WTC11 (cell line): ENCODE data around the gene STBD1. TPM values are rescaled to one million over a fixed set of nuclear protein-coding genes. Genes with fewer than 3 reads are reported as not detected.
"Not testable (repeated sequence)": the region's sequence is repeated elsewhere in the genome, so short reads cannot be mapped to it uniquely, and the experiment has no call there.

ENCODE experiments used
- ATAC-seq: fragments of 200-7000 bp; cut with Tn5 transposase; 2 replicates; pipeline ENCODE4 v1.10.0; 2021; ENCODE audit warnings: mild to moderate bottlenecking, moderate library complexity
- CTCF ChIA-PET: fragments of 300-600 bp; sonication (Branson Sonifier 250); formaldehyde crosslinking; loops from one replicate; lab custom pipeline; 2021; ENCODE audit warnings: antibody characterized with exemption; lab: Charles Lee
- POLR2A ChIA-PET: fragments of 350-600 bp; sonication (Branson Sonifier 250); formaldehyde crosslinking; loops from one replicate; lab custom pipeline; 2021; ENCODE audit warnings: antibody characterized with exemption; lab: Charles Lee
- DNase-seq: peaks from one replicate; pipeline ENCODE4 v3.0.0; 2021; ENCODE audit warnings: low spot score
- H3K27ac Mint-ChIP-seq: 2 replicates; pipeline ENCODE4 v1.8.0; 2021; ENCODE audit warnings: mixed read lengths
- H3K27me3 Mint-ChIP-seq: 2 replicates; pipeline ENCODE4 v1.8.0; 2021; ENCODE audit warnings: low read depth, mild to moderate bottlenecking, moderate library complexity, mixed read lengths
- H3K36me3 Mint-ChIP-seq: 2 replicates; pipeline ENCODE4 v1.8.0; 2021; ENCODE audit warnings: mixed read lengths
- H3K4me1 Mint-ChIP-seq: 2 replicates; pipeline ENCODE4 v1.8.0; 2022; ENCODE audit warnings: mixed read lengths
- H3K4me3 Mint-ChIP-seq: 2 replicates; pipeline ENCODE4 v1.8.0; 2021; ENCODE audit warnings: mild to moderate bottlenecking, moderate library complexity, mixed read lengths
- H3K9me3 Mint-ChIP-seq: 2 replicates; pipeline ENCODE4 v1.8.0; 2021; ENCODE audit warnings: mixed read lengths
- ARID4B ChIP-seq: sonication (generic); formaldehyde crosslinking; IDR thresholded peaks from 2 replicates; pipeline ENCODE4 v1.8.0; 2023; ENCODE audit warnings: missing genetic modification reagents, mild to moderate bottlenecking, borderline replicate concordance
- ATF3 ChIP-seq: sonication (generic); formaldehyde crosslinking; conservative IDR thresholded peaks from 2 replicates; pipeline ENCODE4 v1.8.1; 2022; ENCODE audit warnings: mild to moderate bottlenecking, missing genetic modification reagents
- GABPB1 ChIP-seq: sonication (generic); formaldehyde crosslinking; IDR thresholded peaks from 2 replicates; pipeline ENCODE4 v1.8.1; 2023; ENCODE audit warnings: mild to moderate bottlenecking, missing genetic modification reagents
- IRF2 ChIP-seq: sonication (generic); formaldehyde crosslinking; IDR thresholded peaks from 2 replicates; pipeline ENCODE4 v1.8.0; 2022; ENCODE audit warnings: low read depth, missing genetic modification reagents, borderline replicate concordance
- KAT7 ChIP-seq: sonication (generic); formaldehyde crosslinking; IDR thresholded peaks from 2 replicates; pipeline ENCODE4 v1.8.1; 2023; ENCODE audit warnings: missing genetic modification reagents, mild to moderate bottlenecking, borderline replicate concordance
- NFATC4 ChIP-seq: fragments of 250-450 bp; sonication (Bioruptor Pico); IDR thresholded peaks from 2 replicates; pipeline ENCODE4 v1.9.0; 2021; ENCODE audit warnings: mild to moderate bottlenecking
- NFE2L1 ChIP-seq: sonication (generic); formaldehyde crosslinking; IDR thresholded peaks from 2 replicates; pipeline ENCODE4 v1.8.1; 2023; ENCODE audit warnings: missing genetic modification reagents
- NR1H2 ChIP-seq: sonication (generic); formaldehyde crosslinking; IDR thresholded peaks from 2 replicates; pipeline ENCODE4 v1.9.0; 2021; ENCODE audit warnings: mild to moderate bottlenecking, moderate library complexity, missing genetic modification reagents
- TCF7 ChIP-seq: sonication (generic); formaldehyde crosslinking; IDR thresholded peaks from 2 replicates; pipeline ENCODE4 v1.8.0; 2022; ENCODE audit warnings: mild to moderate bottlenecking, low read depth, missing genetic modification reagents, moderate library complexity
- TEAD4 ChIP-seq: sonication (generic); formaldehyde crosslinking; IDR thresholded peaks from 2 replicates; pipeline ENCODE4 v1.8.0; 2022; ENCODE audit warnings: mild to moderate bottlenecking, missing genetic modification reagents
- USF2 ChIP-seq: sonication (generic); formaldehyde crosslinking; IDR thresholded peaks from 2 replicates; pipeline ENCODE4 v1.8.1; 2023; ENCODE audit warnings: mild to moderate bottlenecking, missing genetic modification reagents, moderate library complexity
- ZNF232 ChIP-seq: sonication (generic); formaldehyde crosslinking; IDR thresholded peaks from 2 replicates; pipeline ENCODE4 v1.8.0; 2022; ENCODE audit warnings: mild to moderate bottlenecking, missing genetic modification reagents
- ZNF263 ChIP-seq: sonication (generic); formaldehyde crosslinking; IDR thresholded peaks from 2 replicates; pipeline ENCODE4 v1.8.1; 2022; ENCODE audit warnings: low read depth, mild to moderate bottlenecking, moderate library complexity, missing genetic modification reagents
- ZNF671 ChIP-seq: fragments of 250-450 bp; sonication (Bioruptor Pico); IDR thresholded peaks from 2 replicates; pipeline ENCODE4 v1.8.0; 2021; ENCODE audit warnings: mild to moderate bottlenecking
- total RNA-seq: library from RNA; stranded (reverse); gene quantifications from 3 replicates; pipeline ENCODE4 v1.2.3, GENCODE V29; 2021
- TF ChIP-seq, protein P1 (sequence below): sonication (generic); formaldehyde crosslinking; IDR thresholded peaks from 2 replicates; pipeline ENCODE4 v1.8.1; 2022; ENCODE audit warnings: low read depth, missing genetic modification reagents, borderline replicate concordance
- TF ChIP-seq, protein P2 (sequence below): sonication (generic); formaldehyde crosslinking; IDR thresholded peaks from 2 replicates; pipeline ENCODE4 v1.8.0; 2022; ENCODE audit warnings: mild to moderate bottlenecking, missing genetic modification reagents
- TF ChIP-seq, protein P3 (sequence below): fragments of 250-450 bp; sonication (Bioruptor Pico); conservative IDR thresholded peaks from 2 replicates; pipeline ENCODE4 v1.9.0; 2021; ENCODE audit warnings: mild to moderate bottlenecking
- TF ChIP-seq, protein P4 (sequence below): fragments of 250-450 bp; sonication (Bioruptor Pico); IDR thresholded peaks from 2 replicates; pipeline ENCODE4 v1.8.0; 2021; ENCODE audit warnings: mild to moderate bottlenecking

Gene STBD1
- total RNA-seq, 1 experiment from 2014 or later, result 1.4 TPM

DNA sequence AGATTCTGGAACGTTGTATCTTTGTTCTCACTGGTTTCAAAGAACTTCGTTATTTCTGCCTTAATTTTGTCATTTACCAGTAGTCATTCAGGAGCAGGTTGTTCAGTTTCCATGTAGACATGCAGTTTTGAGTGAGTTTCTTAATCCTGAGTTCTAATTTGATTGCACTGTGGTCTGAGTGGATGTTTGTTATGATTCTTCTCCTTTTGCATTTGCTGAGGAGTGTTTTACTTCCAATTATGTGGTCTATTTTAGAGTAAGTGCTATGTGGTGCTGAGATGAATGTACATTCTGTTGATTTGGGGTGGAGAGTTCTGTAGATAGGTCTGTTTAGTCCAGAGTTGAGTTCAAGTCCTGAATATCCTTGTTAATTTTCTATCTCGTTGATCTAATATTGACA, 18.7 kb upstream of the STBD1 start:
- DNase-seq, POLR2A ChIA-PET, H3K4me3 Mint-ChIP-seq, H3K36me3 Mint-ChIP-seq, CTCF ChIA-PET, H3K4me1 Mint-ChIP-seq, H3K27ac Mint-ChIP-seq, ATAC-seq: not testable (repeated sequence)
- Mint-ChIP-seq H3K27me3 (peaks cover 15% of the 10 kb centered on the region), H3K9me3 (peaks cover 11% of the 10 kb centered on the region)

- ATAC-seq (no peak), DNase-seq (no peak)
- ChIA-PET POLR2A (no interaction called here), CTCF (interaction anchor here (0.8 kb wide), 1 partner anchor 9 kb away, joined by 3 read pairs; no protein-coding TSS in a partner anchor)
- Mint-ChIP-seq H3K9me3 (peaks cover 21% of the 10 kb centered on the region), H3K27ac (no peak overlapping the region), H3K4me1 (peaks cover 5% of the 10 kb centered on the region), H3K36me3 (peaks cover 8% of the 10 kb centered on the region; the same call in 1 of the 2 replicates), H3K27me3 (peaks cover 48% of the 10 kb centered on the region), H3K4me3 (no peak overlapping the region)
- no peak for TF ChIP-seq TCF7 (CRISPR knock-in tag)
- no peak for TF ChIP-seq ATF3
- TF ChIP-seq, protein P1, sequence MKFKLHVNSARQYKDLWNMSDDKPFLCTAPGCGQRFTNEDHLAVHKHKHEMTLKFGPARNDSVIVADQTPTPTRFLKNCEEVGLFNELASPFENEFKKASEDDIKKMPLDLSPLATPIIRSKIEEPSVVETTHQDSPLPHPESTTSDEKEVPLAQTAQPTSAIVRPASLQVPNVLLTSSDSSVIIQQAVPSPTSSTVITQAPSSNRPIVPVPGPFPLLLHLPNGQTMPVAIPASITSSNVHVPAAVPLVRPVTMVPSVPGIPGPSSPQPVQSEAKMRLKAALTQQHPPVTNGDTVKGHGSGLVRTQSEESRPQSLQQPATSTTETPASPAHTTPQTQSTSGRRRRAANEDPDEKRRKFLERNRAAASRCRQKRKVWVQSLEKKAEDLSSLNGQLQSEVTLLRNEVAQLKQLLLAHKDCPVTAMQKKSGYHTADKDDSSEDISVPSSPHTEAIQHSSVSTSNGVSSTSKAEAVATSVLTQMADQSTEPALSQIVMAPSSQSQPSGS (CRISPR knock-in tag), result no peak
- no peak for TF ChIP-seq ZNF263
- no peak for TF ChIP-seq GABPB1 (CRISPR knock-in tag)
- TF ChIP-seq KAT7, result no peak
- no peak for TF ChIP-seq ZNF232
- TF ChIP-seq, protein P2, sequence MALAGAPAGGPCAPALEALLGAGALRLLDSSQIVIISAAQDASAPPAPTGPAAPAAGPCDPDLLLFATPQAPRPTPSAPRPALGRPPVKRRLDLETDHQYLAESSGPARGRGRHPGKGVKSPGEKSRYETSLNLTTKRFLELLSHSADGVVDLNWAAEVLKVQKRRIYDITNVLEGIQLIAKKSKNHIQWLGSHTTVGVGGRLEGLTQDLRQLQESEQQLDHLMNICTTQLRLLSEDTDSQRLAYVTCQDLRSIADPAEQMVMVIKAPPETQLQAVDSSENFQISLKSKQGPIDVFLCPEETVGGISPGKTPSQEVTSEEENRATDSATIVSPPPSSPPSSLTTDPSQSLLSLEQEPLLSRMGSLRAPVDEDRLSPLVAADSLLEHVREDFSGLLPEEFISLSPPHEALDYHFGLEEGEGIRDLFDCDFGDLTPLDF (CRISPR knock-in tag), result no peak
- TF ChIP-seq ARID4B (CRISPR knock-in tag), result no peak
- TF ChIP-seq NFE2L1 (CRISPR knock-in tag), result no peak
- no peak for TF ChIP-seq ZNF671 (CRISPR knock-in tag)
- TF ChIP-seq IRF2 (CRISPR knock-in tag), result no peak
These were observed 13.8 kb upstream of the STBD1 start for GRCh38 chr4:76292730-76293129.

- CTCF ChIA-PET, result interaction anchor here (0.9 to 1.0 kb wide), 2 partner anchors 12 to 85 kb away, joined by 3 to 4 read pairs; no protein-coding TSS in a partner anchor
- Mint-ChIP-seq H3K4me3 (no peak overlapping the region), H3K9me3 (peaks cover 29% of the 10 kb centered on the region), H3K27me3 (peaks cover 47% of the 10 kb centered on the region), H3K36me3 (peaks cover 14% of the 10 kb centered on the region), H3K4me1 (peaks cover 5% of the 10 kb centered on the region), H3K27ac (no peak overlapping the region)
- ATAC-seq (no peak), DNase-seq (no peak)
- POLR2A ChIA-PET, result no interaction called here
- TF ChIP-seq NFATC4 (CRISPR knock-in tag) (no peak), USF2 (CRISPR knock-in tag) (no peak), TEAD4 (no peak), NR1H2 (no peak)
- TF ChIP-seq, protein P3, sequence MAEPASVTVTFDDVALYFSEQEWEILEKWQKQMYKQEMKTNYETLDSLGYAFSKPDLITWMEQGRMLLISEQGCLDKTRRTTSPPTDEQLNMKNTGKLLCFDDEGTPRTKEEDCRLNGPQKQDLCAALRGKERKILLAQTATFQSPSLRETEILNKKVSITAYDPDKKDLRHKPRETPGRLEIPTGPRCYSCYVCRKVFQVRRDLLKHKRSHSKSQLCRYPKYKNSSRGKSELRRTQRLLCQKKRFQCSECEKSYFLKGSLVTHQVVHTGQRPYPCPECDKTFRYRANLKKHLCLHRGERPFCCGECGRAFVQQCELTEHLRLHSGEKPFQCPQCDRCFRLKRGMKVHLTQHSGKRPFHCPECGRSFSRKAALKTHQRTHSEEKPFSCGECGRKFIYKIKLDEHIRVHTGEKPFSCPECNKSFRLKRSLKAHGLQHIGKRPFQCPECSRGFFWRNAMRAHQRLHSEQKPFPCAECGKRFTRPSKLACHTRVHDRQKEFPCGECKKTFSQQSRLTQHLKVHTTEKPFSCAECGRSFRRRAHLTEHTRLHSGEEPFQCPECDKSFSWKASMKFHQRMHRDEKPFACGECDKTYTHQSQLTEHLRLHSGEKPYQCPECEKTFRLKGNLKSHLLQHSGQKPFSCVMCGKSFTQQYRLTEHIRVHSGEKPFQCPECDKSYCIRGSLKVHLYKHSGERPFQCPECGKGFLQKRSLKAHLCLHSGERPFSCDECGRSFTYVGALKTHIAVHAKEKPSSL (CRISPR knock-in tag), result no peak
- TF ChIP-seq, protein P4, sequence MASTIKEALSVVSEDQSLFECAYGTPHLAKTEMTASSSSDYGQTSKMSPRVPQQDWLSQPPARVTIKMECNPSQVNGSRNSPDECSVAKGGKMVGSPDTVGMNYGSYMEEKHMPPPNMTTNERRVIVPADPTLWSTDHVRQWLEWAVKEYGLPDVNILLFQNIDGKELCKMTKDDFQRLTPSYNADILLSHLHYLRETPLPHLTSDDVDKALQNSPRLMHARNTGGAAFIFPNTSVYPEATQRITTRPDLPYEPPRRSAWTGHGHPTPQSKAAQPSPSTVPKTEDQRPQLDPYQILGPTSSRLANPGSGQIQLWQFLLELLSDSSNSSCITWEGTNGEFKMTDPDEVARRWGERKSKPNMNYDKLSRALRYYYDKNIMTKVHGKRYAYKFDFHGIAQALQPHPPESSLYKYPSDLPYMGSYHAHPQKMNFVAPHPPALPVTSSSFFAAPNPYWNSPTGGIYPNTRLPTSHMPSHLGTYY (CRISPR knock-in tag), result no peak
- TF ChIP-seq, all 79 proteins: peak for 0
These were observed 12.8 kb upstream of the STBD1 start for GRCh38 chr4:76293772-76294171.
